ENCODE results near the gene ALDH8A1.
"Not testable (repeated sequence)": the region's sequence is repeated elsewhere in the genome, so short reads cannot be mapped to it uniquely, and the experiment has no call there.

The ALDH8A1 gene

DNA sequence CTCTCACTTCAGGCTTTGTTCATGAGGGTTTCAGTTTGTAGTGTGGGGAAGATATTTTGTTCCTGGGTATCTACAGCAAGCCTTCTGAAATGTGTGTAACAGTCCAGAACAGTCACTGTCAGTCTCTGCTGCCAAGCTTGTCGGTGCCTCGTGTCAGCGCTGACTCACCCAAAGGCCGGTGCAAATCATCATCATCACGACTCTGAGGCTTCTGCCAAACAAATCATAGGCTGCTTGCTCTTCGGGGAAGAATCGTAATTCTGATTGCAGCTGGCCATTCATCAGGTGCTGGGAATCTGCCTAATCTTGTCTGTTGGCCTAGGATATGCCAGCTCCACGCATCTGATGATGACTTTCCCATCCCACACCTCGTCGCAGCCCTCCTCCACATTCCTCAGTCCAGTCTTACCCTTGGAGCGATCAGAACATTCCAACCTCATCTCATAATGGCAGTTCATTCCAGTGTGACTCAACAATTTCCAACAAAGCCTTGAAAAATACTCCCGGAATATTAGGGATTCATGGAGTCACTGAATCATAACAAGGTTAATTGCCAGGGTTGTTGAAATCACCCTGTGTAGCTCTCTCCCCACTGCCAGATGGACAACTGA lies 40.9 kb downstream of the ALDH8A1 start:
- DNase-seq: peak in 1 of 2 donors; percentile 38

DNA sequence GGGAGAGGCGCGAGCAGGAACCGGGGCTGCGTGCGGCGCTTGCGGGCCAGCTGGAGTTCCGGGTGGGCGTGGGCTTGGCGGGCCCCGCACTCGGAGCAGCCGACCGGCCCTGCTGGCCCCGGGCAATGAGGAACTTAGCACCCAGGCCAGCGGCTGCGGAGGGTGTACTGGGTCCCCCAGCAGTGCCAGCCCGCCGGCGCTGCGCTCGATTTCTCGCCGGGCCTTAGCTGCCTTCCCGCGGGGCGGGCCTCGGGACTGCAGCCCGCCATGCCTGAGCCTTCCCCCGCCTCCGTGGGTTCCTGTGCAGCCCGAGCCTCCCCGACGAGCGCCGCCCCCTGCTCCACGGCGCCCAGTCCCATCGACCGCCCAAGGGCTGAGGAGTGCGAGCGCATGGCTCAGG lies 45.2 kb downstream of the ALDH8A1 start:
- not testable (repeated sequence) for DNase-seq

DNA sequence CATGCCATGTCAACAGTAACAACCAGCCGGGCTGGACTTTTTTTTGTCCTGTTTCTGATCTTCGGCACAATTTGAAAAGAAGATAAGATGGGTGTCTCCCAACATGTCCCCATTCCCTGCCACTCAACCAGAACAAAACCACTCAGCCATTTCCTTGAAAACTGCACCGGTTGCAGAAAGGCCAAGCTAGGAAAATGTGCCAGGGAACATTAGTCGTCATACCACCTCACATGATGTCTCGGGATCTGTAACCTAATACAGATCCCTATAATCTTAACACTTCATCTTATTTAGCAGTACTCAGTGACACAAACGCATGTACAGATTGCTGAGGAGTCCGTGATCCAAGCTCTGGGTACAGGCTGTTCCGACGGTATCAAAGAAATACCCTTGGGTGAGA lies 46.5 kb downstream of the ALDH8A1 start:
- DNase-seq: no peak

DNA sequence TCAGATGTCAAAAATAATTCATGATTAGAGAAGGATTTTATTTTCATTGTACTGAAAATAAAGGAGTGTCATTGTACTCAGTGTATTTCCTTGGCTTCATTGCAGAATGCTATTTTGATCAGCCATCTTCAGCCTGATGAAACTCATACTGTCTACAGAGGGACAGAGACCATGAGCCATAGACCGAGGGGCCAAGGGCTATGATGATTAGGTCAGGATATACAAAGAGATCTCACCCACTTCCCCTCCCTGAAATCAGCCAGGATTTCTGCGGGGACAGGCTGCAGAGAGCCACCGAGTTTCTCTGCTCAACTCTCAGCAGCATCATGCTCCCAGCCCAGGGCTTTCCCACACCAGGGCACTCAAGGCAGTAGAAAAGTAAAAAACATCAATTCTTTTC lies 47.0 kb downstream of the ALDH8A1 start:
- no peak for DNase-seq

DNA sequence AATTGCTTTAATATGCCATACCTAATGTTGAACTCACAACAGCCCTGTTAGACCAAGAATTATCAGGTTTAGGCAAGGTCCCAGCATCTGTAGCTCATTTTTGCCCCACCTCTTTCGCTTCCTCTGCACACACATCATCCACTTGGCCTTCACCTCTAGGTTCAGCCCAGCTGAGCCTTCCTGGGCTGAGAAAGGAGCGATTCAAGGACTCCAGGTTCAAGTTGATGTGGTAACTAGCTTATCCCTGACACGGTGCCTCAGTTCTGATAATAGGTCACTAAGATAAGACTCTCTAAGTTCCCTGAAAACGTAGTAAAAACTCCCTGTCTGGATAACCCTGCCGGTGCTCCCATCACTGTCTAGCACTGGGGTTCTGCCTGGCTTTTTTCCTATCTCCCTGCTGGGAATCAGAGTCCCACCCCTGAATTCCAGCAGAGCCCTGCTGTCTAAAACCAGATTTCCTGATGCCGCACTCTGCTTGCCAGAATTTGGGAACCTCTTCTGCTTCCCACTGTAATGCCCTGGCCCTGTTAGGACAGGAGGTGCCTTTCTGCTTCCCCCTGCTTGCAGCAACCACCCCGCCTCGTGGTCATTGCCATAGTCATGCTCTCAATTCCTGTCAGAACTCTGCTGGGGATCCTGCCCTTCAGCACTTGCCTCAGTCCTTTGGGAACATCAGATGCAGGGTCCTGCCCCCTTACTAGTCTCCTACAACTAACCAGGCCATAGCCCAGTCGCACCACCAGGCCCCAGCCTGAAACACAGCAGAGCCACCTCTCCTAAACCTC lies 47.6 kb downstream of the ALDH8A1 start:
- no peak for DNase-seq

DNA sequence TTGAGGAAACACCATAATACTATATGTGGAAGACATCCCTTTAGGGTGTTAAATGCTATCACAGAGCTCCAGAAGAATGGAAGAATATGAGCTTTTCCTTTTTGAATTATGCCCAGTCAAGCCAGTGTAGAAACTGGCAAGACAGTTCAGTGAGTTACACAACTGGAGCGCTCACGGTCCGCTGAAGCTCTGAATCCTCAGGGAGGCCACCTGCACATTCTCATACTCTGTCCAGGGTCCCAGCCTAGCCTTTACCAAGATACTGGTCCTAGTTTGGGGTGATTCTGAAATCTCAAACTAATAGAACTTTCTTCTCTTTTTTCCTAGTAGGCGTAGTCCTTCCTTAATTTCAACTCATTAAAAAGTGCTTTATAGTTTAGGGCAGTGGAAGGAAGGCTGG lies 51.3 kb downstream of the ALDH8A1 start:
- no peak for DNase-seq

DNA sequence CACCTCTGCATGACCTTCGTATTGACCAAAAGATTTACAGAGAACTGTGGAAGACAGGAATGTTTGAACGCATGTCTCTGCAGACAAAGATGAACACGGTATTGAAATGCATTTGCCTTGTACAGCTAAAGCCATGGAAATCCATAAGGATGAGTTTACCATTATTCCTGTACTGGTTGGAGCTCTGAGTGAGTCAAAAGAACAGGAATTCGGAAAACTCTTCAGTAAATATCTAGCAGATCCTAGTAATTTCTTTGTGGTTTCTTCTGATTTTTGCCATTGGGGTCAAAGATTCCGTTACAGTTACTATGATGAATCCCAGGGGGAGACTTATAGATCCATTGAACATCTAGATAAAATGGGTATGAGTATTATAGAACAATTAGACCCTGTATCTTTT lies 51.7 kb downstream of the ALDH8A1 start:
- not testable (repeated sequence) for DNase-seq

DNA sequence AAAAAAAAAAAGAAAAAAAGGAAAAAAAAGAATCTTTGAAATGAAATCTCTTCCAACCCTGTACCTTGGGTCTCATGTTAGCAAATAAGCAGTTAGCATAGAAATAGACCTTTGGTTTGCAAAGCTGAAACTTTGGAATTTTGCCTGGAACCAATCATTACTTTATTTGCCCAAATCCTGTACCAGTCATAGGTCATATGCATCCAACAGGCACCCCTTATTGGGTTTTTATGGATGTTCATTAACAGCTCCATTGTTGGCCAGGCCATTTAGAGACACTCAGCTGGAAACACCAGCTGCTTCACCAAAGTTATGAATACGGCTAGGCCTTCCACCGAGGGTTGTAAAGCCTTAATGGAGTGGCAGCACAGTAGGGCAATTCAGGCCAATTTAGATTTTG lies 53.0 kb downstream of the ALDH8A1 start:
- no peak for DNase-seq

DNA sequence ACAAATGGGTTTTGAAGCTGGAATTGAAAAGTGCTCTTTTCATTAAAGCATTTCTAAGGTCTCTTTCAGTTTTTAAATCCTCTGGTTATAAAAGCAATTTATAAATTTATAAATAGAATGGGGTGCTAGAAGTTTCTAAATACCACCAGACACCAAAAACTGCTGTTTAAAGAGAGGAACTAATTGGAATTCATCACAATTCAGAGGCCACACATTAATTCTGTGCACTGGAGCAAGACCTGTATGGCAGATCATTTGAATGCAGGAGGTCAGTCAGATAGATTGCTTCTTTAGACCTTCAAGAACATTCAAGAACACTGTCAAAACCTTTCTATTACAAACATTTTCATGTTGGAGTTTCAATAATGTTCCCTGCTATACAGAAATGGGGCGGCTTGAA lies 55.1 kb downstream of the ALDH8A1 start:
- no peak for DNase-seq

DNA sequence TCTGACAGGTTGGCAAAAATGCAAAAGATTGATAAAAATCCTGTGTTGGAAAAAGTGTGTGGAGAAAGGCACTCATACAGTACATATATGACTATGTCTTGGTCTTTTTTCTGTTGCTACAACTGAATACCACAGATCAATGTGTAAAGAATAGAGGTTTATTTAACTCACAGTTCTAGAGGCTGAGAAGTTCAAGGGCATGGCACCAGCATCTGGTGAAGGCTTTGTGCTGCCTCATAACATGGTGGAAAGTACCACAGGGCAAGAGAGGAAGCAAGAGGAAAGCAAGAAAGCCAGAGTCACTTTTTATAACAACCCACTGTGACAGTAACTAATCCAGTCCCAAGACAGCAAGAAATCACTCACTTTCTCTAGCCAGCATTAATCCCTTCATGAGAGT lies 57.5 kb downstream of the ALDH8A1 start:
- DNase-seq: no peak

DNA sequence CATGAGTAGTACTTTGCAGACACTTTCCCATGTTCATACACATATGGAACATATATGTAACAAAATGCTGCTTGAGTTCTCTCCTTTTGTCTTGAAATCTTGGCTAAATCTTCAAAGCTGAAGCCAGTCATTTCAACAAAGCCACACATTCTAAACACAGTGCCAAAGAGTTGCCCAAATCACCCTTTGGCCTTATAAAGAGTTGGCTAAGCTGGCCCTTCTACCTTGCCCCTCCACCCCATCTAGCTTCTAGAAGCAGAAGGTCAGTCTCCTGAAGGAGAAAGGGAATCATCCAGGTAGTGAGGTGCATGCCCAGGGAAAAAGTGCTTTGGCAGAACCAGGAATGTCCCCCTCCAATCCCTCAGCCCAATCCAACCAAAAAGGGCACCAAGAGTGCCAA lies 58.3 kb downstream of the ALDH8A1 start:
- no peak for DNase-seq

DNA sequence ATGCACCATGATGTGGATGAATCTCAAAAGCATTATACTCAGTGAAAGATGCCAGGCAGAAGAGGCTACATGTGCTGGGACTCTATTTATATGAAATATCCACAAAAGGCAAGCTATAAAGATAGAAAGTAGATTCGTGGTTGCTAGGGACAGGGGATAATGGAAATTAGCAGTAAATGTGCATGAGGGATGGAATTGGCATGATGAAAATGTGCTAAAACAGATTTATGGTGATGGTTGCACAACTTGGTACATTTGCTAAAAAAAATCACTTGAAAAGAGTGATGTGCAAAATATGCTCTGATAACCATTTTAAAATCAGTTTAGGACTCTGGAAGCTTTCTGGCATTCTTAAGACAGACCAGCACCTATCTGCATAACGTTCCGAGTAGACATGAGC lies 61.6 kb downstream of the ALDH8A1 start:
- DNase-seq: peak in 1 of 2 donors; percentile 8

DNA sequence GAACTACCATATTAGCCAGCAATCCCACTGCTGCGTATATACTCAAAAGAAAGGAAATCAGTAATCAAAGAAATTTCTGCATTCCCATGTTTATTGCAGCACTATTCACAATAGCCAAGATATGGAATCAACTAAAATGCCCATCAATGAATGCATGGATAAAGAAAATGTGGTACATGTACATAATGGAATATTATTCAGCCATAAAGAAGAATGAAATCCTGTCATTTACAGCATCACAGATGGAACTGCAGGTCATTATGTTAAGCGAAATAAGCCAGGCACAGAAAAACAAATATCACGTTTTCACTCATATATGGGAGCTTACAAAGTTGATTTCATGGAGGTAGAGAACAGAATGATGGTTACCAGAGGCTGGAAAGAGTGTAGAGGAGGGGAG lies 65.1 kb downstream of the ALDH8A1 start:
- DNase-seq: no peak

DNA sequence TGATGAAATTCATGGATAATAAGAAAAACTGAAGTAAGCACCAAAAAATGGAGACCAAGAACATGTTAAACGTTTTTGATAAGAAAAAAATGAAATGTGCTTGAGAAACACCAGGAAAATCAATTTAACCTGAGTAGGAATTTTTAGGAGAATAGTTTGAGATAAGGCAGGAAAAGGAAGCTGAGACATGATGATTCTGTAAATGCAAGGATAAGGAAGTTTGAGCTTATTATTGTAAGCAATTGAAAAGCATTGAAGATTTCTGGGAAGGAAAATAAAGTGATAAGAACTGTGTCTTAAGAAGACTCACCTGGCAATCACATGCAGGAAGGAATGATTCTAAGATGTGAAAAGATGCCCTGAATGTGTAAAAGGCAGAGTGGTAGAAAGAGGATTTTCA lies 66.6 kb downstream of the ALDH8A1 start:
- DNase-seq: no peak

DNA sequence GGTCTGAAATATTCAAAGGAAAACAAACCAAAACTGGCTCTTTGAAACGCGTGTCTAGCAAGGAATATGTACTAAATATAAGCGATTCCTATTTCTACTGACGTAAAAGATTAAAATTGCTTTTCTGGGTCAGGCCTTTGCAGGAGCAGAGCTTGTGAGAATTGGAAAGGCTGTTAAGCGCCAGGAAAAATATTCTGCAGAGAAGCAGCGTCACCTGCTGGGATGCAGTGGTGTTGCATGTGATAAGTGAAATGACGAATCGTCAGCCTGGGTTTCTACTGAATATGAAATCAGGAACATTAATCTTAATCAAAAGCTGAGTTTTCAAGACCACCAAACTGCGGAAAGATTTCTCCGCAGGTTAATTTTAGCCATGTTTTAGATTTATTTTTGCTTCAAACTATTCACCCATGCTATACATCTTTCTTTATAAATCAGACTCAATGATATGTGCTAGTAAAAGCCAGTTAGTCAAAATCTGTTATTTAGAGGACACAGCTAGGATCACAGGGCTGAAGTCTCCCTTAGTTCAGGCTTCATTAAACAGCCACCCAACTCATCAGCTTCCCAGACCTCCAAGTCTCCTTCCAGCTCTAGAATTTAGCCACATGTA lies 67.4 kb downstream of the ALDH8A1 start:
- peak; percentile 59 to 83 for DNase-seq

DNA sequence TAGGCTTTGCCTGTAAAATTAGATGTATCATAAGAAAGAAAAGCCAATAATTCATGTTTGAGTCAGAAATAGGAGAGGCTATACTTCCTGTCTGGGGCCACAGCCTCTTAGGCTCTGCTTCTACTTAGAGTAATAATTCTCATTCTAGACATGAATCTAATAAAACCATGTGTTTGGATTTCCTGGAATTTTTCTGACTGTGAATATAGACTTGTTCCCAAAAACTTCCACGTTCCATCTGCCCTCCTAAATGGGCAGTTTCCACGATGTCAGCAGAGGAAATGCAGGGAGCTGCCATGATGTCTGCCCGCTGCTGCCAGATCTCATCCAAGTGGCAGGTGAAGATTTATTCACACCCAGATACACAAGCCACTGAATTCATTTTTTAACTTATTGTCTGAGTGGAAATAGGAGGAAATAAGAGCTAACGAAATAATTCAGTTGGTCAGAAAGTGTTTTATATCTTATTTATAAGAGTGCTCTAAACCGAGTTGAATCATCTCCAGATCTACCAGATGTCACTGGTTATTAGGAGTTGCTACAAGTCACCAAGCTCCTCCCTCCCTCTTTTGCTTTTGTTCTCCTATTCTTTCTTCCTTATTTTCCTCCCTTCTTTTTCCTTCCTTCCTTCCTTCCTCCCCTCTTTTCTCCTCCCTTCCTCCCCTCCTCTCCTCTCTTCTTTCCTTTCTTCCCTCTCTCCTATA lies 69.3 kb downstream of the ALDH8A1 start:
- DNase-seq: no peak

DNA sequence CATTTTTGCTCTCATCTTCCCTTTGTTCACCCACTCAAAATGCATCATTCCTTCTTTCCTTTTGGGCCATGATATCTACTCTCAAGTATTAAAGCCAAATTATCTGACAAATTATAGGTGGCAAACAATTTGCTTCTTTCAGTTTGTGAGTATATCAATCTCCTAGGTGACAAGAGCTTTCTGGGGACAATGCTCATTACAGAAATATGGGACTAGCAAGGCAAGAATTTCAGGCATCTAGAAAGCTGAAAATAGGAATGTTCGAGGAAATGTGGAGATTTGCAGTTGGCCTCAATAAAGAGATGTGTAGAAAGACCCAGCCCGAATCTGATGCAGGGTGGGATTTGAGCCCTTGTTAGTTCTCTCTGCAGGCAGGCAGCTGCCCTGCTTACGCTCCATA lies 71.8 kb downstream of the ALDH8A1 start:
- DNase-seq: no peak

DNA sequence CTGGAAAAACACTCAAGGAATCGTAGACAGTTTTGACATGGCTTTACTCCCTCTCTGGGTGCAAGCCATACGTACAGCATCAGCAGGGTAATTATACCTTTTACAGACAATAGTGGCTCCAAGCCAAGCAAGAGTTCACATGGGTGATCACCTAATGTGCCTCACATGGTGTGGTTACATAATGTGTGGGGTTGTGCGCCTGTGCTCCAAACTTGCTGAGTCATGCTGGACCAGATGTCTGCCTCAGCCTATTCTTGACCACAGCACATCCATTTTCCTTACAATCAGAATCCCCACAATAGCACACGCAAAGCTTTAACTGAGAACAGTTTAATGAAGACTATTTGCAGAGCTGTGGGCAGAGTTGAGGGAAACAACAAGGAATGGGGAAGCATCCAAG lies 74.5 kb downstream of the ALDH8A1 start:
- DNase-seq: no peak

DNA sequence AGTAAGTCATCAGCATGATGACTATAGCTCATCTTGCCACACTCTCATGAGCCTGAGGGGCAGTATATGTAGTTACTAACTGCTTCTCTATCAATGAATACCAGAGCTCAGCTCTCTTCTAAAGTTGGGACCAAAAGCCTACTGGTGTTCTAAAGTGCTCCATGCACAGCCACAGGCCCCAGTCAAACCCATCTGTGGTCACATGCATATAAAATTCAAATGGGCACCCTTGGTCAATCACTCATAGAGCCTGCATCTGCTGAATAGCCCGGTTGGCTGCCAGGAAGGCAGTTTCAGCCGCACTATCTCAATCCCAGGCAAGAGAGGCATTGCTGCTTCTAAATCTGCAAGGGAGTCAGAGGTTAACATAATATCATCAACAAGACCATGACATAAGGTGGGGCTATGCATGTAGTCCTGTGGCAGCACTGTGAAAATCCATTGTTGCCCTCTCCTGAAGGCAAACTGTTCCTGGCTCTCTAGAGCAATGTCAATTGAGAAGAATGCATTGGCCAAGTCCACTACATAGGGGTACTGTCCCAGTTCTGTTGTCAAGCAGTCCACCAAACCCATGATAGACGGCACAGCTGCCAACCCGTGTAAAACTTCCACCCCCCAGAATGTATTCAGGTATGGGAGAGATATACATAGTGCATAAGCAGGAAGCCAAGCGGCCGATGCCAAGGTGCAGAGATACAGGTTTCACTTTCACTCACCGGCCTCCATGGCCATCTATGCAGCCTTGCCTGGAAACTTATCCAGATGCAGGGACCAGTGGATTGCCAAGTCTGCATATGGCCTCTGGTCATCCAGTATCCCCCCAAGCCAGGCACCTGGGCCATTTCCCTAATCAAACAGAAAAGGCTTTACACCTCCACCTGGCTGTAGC lies 76.2 kb downstream of the ALDH8A1 start:
- no peak for DNase-seq

DNA sequence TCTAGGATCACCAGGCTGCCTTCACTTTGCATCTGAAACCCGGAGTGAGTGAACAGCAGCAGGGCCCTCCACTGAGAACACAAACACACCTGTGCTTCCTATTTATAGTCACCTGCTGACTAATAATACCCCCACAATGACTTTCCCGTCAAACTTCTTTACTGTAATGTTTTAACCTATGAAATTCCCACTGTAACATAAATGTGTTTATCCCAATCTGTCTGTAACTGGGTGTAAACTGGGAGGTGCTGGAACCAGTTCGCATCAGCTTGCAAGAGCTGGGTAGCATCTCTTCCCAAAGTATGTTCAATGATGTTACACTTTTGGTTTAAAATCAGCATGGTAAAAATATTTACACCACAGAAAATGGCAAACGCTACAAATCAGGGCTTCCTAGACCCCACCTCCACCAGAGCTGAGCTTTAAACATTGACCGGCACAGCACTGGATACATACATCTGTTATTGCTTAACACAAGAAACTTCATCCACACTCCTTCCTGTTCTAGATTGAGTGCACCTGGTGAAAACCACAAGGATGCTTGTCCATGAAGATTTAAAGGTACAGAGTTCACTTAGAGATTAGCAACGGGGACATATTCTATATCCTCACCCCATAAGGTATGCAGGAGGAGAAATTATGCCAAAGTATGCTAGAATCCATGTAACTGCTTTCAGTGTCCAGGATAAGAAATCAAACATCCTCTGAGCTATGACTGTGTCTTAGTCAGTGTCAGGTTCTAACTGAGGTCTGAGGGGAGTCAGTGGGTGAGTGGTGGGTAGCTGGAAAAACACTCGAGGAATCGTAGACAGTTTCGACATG lies 79.0 kb downstream of the ALDH8A1 start:
- DNase-seq: no peak

DNA sequence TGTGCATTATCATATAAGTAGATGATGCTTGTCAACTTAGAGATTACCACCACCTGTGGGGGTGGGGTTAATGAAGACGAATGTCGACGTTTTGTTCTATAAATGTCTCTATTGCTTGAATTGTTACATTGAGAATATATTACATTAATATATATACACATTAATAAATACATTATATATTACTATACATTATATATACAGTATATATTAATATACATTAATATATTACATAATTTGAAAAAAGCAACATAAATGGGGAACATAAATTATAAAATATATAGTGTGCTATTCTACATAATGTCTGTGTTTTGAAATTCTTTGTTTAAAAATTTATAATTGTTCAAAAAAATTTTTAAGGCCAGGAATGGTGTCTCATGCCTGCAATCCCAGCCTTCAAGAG lies 81.1 kb downstream of the ALDH8A1 start:
- DNase-seq: no peak
